Motor neuron (in vitro differentiated cells): ENCODE measurements around the gene MCHR2. TPM values are rescaled to one million over a fixed set of nuclear protein-coding genes. Genes with fewer than 3 reads are reported as not detected.

Experiments used
- ATAC-seq, 8 experiments: fragments of 200-7000 bp; cut with Tn5 transposase; replicated peaks in 6 of 8; 2 replicates each; pipeline ENCODE4 v1.8.0; 2021; ENCODE audit warnings: mild to moderate bottlenecking in 8 of 8, moderate library complexity in 8 of 8
- H3K27ac ChIP-seq, 2 donors: fragments of 250-450 bp; sonication (Bioruptor Pico); 2 replicates each; pipeline ENCODE4 v1.9.0; 2021; ENCODE audit warnings: antibody characterized with exemption in 2 of 2, mild to moderate bottlenecking in 2 of 2, moderate library complexity in 1 of 2
- H3K4me1 ChIP-seq, 2 donors: fragments of 250-450 bp; sonication (Bioruptor Pico); replicated peaks in 1 of 2; 2 replicates each; pipeline ENCODE4 v1.6.1; 2021; ENCODE audit warnings: antibody characterized with exemption in 2 of 2, mild to moderate bottlenecking in 2 of 2, moderate library complexity in 1 of 2
- H3K4me3 ChIP-seq, 5 donors: fragments of 250-450 bp; sonication (Bioruptor Pico); 2 replicates each; pipeline ENCODE4 v1.9.0; 2021; ENCODE audit warnings: antibody characterized with exemption in 5 of 5, mild to moderate bottlenecking in 5 of 5, moderate library complexity in 4 of 5
- WGBS, 10 experiments: fragments of 450-650 bp; shearing (Covaris generic); methylation state at CpG; one replicate each; pipeline ENCODE4 v1.0.0; 2022; 5-methylcytosine and 5-hydroxymethylcytosine counted together
- in situ Hi-C, 9 experiments: fragments of 400-800 bp; cut with MboI; loops; one replicate each; pipeline ENCODE4 v1.15.0; 2021; ENCODE audit warnings: low sequenced_read_pairs in 9 of 9, low pct_unique_long_range_greater_than_20kb in 2 of 9; ENCODE audit not compliant: unreplicated experiment in 9 of 9
- total RNA-seq, 8 experiments: library from RNA; unstranded; fragments of 300-600 nt; gene quantifications; 2 replicates each; pipeline versions ENCODE4 v1.2.3 to v1.2.4, GENCODE V29; 2022

Gene MCHR2
- total RNA-seq, 8 experiments from 2014 or later, result 0.21 TPM; not detected in 6

- Histone ChIP-seq H3K4me1 (peaks cover 0 to 9% of the 10 kb centered on the region in 2 donors), H3K27ac (no peak overlapping the region), H3K4me3 (no peak overlapping the region)
- in situ Hi-C loops, result loop anchor here in 1 of 9 experiments (25.0 kb wide), 1 partner anchor 202 kb away; no protein-coding TSS in a partner anchor
- ATAC-seq, result no peak
- WGBS, 10 experiments, result 17 to 90% (median 51%) methylated on average over 1 to 3 of the region's 3 CpGs; no CpG with 5 or more reads in 2 of the 10 experiments
These were observed 109.0 kb downstream of the MCHR2 start for GRCh38 chr6:99885051-99885450.

- Histone ChIP-seq H3K4me1 (peaks cover 0 to 9% of the 10 kb centered on the region in 2 donors), H3K4me3 (no peak overlapping the region), H3K27ac (no peak overlapping the region)
- WGBS, 10 experiments, result 59 to 95% (median 86%) methylated on average over 2 to 3 of the region's 4 CpGs; no CpG with 5 or more reads in 1 of the 10 experiments
- peak in 3 of 8 experiments; percentile 15 to 73 (median 39) for ATAC-seq
- in situ Hi-C loops, result loop anchor here in 1 of 9 experiments (25.0 kb wide), 1 partner anchor 205 kb away; no protein-coding TSS in a partner anchor
These were observed 111.8 kb downstream of the MCHR2 start for GRCh38 chr6:99882128-99882702.

- Histone ChIP-seq H3K27ac (no peak overlapping the region), H3K4me1 (peaks cover 0 to 3% of the 10 kb centered on the region in 2 donors), H3K4me3 (no peak overlapping the region)
- ATAC-seq, result peak in 3 of 8 experiments; percentile 30 to 44 (median 37)
- 0 to 67% (median 28%) methylated on average over 1 to 3 of the region's 3 CpGs; no CpG with 5 or more reads in 2 of the 10 experiments for WGBS, 10 experiments
- in situ Hi-C loops, result loop anchor here in 1 of 9 experiments (25.0 kb wide), 1 partner anchor 208 kb away; no protein-coding TSS in a partner anchor
These were observed 114.6 kb downstream of the MCHR2 start for GRCh38 chr6:99879431-99879830.

- ATAC-seq, result no peak
- no peak overlapping the region for H3K27ac ChIP-seq
- WGBS, 10 experiments, result 42 to 100% (median 83%) methylated on average over 1 to 4 of the region's 4 CpGs; no CpG with 5 or more reads in 2 of the 10 experiments
- in situ Hi-C loops, result loop anchor here in 1 of 9 experiments (25.0 kb wide), 1 partner anchor 212 kb away; no protein-coding TSS in a partner anchor
- H3K4me3 ChIP-seq, result no peak overlapping the region
- no peaks in the 10 kb centered on the region for H3K4me1 ChIP-seq
These were observed 119.0 kb downstream of the MCHR2 start for GRCh38 chr6:99875068-99875467.

GRCh38 chr6:99873084-99873483 is 120.9 kb downstream of the MCHR2 start:
- in situ Hi-C loops, result loop anchor here in 6 of 9 experiments (25.0 kb wide), 2 partner anchors 214 to 789 kb away; no protein-coding TSS in a partner anchor
- Histone ChIP-seq H3K4me1 (no peaks in the 10 kb centered on the region), H3K4me3 (no peak overlapping the region), H3K27ac (no peak overlapping the region)
- WGBS, 10 experiments, result 29 to 100% (median 86%) methylated on average over 1 to 2 of the region's 2 CpGs; no CpG with 5 or more reads in 5 of the 10 experiments
- no peak for ATAC-seq

GRCh38 chr6:99871641-99872040 is 122.4 kb downstream of the MCHR2 start:
- WGBS, 10 experiments, result 0 to 84% (median 63%) methylated on average over 1 to 3 of the region's 3 CpGs; no CpG with 5 or more reads in 2 of the 10 experiments
- Histone ChIP-seq H3K4me3 (no peak overlapping the region), H3K27ac (no peak overlapping the region), H3K4me1 (no peaks in the 10 kb centered on the region)
- in situ Hi-C loops, result loop anchor here in 6 of 9 experiments (25.0 kb wide), 2 partner anchors 216 to 791 kb away; no protein-coding TSS in a partner anchor
- no peak for ATAC-seq
